ENCODE results near the gene PCDH9. TPM values are rescaled to one million over a fixed set of nuclear protein-coding genes. Genes with fewer than 3 reads are reported as not detected.

The PCDH9 gene
- total RNA-seq, 4 donors from 2014 or later: 2.8 to 22.4 (median 12.9) TPM

- WGBS, 2 donors: 88 to 90% methylated on average over 2 of the region's 2 CpGs
- TF ChIP-seq CTCF (IDR thresholded peaks at IDR 0.05) (no peak), POLR2A (IDR thresholded peaks at IDR 0.05) (no peak)
- no peak overlapping the region for H3K4me3 ChIP-seq (replicated peaks in 1 of 3)
- H3K27ac ChIP-seq: no peak overlapping the region
- H3K27me3 ChIP-seq: no peaks in the 10 kb centered on the region
- H3K36me3 ChIP-seq: no peaks in the 10 kb centered on the region
- intact Hi-C loops (cut with DNase I): no loop called here
- no peaks in the 10 kb centered on the region for H3K4me1 ChIP-seq
- H3K9me3 ChIP-seq: no peaks in the 10 kb centered on the region
- no peak for DNase-seq
Observed at GRCh38 chr13:66459143-66459542, 771.0 kb downstream of the PCDH9 start.

- no peaks in the 10 kb centered on the region for H3K36me3 ChIP-seq
- no peaks in the 10 kb centered on the region for H3K9me3 ChIP-seq
- H3K27ac ChIP-seq: no peak overlapping the region
- TF ChIP-seq CTCF (IDR thresholded peaks at IDR 0.05): no peak
- no peak for TF ChIP-seq POLR2A (IDR thresholded peaks at IDR 0.05)
- H3K4me1 ChIP-seq: no peaks in the 10 kb centered on the region
- no peak overlapping the region for H3K4me3 ChIP-seq (replicated peaks in 1 of 3)
- intact Hi-C loops (cut with DNase I): no loop called here
- WGBS, 2 donors: 79 to 91% methylated on average over 4 of the region's 4 CpGs
- DNase-seq: no peak
- no peaks in the 10 kb centered on the region for H3K27me3 ChIP-seq
Observed at GRCh38 chr13:66446413-66446812, 783.7 kb downstream of the PCDH9 start.

GRCh38 chr13:66443926-66444325, 786.2 kb downstream of the PCDH9 start:
- H3K36me3 ChIP-seq: no peaks in the 10 kb centered on the region
- WGBS, 2 donors: 72 to 83% methylated on average over 1 of the region's 1 CpG
- TF ChIP-seq CTCF (IDR thresholded peaks at IDR 0.05) (no peak), POLR2A (IDR thresholded peaks at IDR 0.05) (no peak)
- no peak for DNase-seq
- no peak overlapping the region for H3K27ac ChIP-seq
- intact Hi-C loops (cut with DNase I): no loop called here
- H3K9me3 ChIP-seq: no peaks in the 10 kb centered on the region
- H3K27me3 ChIP-seq: no peaks in the 10 kb centered on the region
- H3K4me1 ChIP-seq: no peaks in the 10 kb centered on the region
- no peak overlapping the region for H3K4me3 ChIP-seq (replicated peaks in 1 of 3)

DNA sequence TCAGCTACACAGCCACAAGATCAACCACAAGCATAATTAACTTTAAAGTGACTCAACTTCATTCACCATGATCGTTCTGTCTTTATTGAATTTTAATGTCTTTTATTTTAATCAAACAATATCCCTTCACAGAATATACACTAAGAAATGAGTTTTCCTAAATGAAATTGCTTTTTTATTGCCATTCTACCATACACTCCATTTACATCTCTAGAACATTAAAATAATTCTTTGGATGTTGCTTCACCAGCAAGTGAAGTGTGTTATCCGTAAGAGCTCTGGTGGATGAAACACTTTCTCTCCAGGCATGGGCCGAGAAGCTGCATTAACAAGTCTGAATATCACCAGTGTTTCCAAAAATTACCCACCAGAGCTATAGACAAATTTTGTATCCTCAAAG, 789.2 kb downstream of the PCDH9 start:
- Histone ChIP-seq H3K9me3 (no peaks in the 10 kb centered on the region), H3K4me1 (no peaks in the 10 kb centered on the region), H3K4me3 (replicated peaks in 1 of 3) (no peak overlapping the region), H3K27ac (no peak overlapping the region), H3K27me3 (no peaks in the 10 kb centered on the region), H3K36me3 (no peaks in the 10 kb centered on the region)
- intact Hi-C loops (cut with DNase I): no loop called here
- WGBS, 2 donors: 94 to 96% methylated on average over 3 of the region's 3 CpGs
- no peak for DNase-seq
- no peak for TF ChIP-seq POLR2A (IDR thresholded peaks at IDR 0.05)
- TF ChIP-seq CTCF (IDR thresholded peaks at IDR 0.05): no peak

GRCh38 chr13:66430728-66431127, 799.4 kb downstream of the PCDH9 start:
- H3K9me3 ChIP-seq: no peaks in the 10 kb centered on the region
- intact Hi-C loops (cut with DNase I): no loop called here
- no peaks in the 10 kb centered on the region for H3K36me3 ChIP-seq
- DNase-seq: no peak
- TF ChIP-seq POLR2A (IDR thresholded peaks at IDR 0.05): no peak
- TF ChIP-seq CTCF (IDR thresholded peaks at IDR 0.05): no peak
- H3K4me3 ChIP-seq (replicated peaks in 1 of 3): no peak overlapping the region
- H3K4me1 ChIP-seq: no peaks in the 10 kb centered on the region
- H3K27ac ChIP-seq: no peak overlapping the region
- no peaks in the 10 kb centered on the region for H3K27me3 ChIP-seq

Measured in thyroid gland (tissue), 4 donors.